ENCODE data around the gene MYD88. TPM values are rescaled to one million over a fixed set of nuclear protein-coding genes. Genes with fewer than 3 reads are reported as not detected.
A peak's percentile ranks its signal among the peaks of the same experiment; 100 is the strongest.
"Not testable (repeated sequence)": the region's sequence is repeated elsewhere in the genome, so short reads cannot be mapped to it uniquely, and the experiment has no call there.

The MYD88 gene
- polyA plus RNA-seq, 6 donors from 2014 or later: 82.4 to 136 (median 102) TPM

GRCh38 chr3:38125305-38126120 lies 12.9 kb upstream of the MYD88 start:
- Mint-ChIP-seq H3K36me3 (peaks cover 12 to 32% of the 10 kb centered on the region in 2 donors), H3K9me3 (no peaks in the 10 kb centered on the region), H3K27ac (no peak overlapping the region), H3K27me3 (no peaks in the 10 kb centered on the region), H3K4me3 (no peak overlapping the region), H3K4me1 (peaks cover 6 to 10% (median 6%) of the 10 kb centered on the region in 3 donors)
- ATAC-seq (ENCODE audit: low read depth in 2 of 2) (no peak), DNase-seq (no peak)

- ATAC-seq (ENCODE audit: low read depth in 2 of 2) (no peak), DNase-seq (no peak)
- Mint-ChIP-seq H3K4me3 (no peak overlapping the region), H3K9me3 (no peaks in the 10 kb centered on the region), H3K36me3 (peaks cover 12 to 27% of the 10 kb centered on the region in 2 donors), H3K4me1 (peaks cover 6 to 11% (median 6%) of the 10 kb centered on the region in 3 donors), H3K27me3 (no peaks in the 10 kb centered on the region), H3K27ac (no peak overlapping the region)
Measured at GRCh38 chr3:38126121-38126892, 12.2 kb upstream of the MYD88 start.

GRCh38 chr3:38127611-38128302 lies 10.7 kb upstream of the MYD88 start:
- DNase-seq: no peak
- Mint-ChIP-seq H3K4me3 (no peak overlapping the region), H3K9me3 (no peaks in the 10 kb centered on the region), H3K4me1 (peaks cover 6 to 19% (median 9%) of the 10 kb centered on the region in 3 donors), H3K27me3 (no peaks in the 10 kb centered on the region), H3K36me3 (peaks cover 12 to 27% of the 10 kb centered on the region in 2 donors), H3K27ac (no peak overlapping the region)
- ATAC-seq (ENCODE audit: low read depth in 2 of 2): no peak

GRCh38 chr3:38128303-38128655 lies 10.2 kb upstream of the MYD88 start:
- no peak overlapping the region for H3K4me3 Mint-ChIP-seq
- H3K27ac Mint-ChIP-seq: no peak overlapping the region
- ATAC-seq (ENCODE audit: low read depth in 2 of 2) (no peak), DNase-seq (no peak)
- H3K9me3 Mint-ChIP-seq: no peaks in the 10 kb centered on the region
- no peaks in the 10 kb centered on the region for H3K27me3 Mint-ChIP-seq
- H3K36me3 Mint-ChIP-seq: peaks cover 7 to 27% of the 10 kb centered on the region in 2 donors
- peaks cover 10 to 24% (median 12%) of the 10 kb centered on the region in 3 donors for H3K4me1 Mint-ChIP-seq

- peaks cover 7 to 27% of the 10 kb centered on the region in 2 donors for H3K36me3 Mint-ChIP-seq
- no peaks in the 10 kb centered on the region for H3K9me3 Mint-ChIP-seq
- peaks cover 10 to 28% (median 13%) of the 10 kb centered on the region in 3 donors for H3K4me1 Mint-ChIP-seq
- H3K4me3 Mint-ChIP-seq: no peak overlapping the region
- ATAC-seq (ENCODE audit: low read depth in 2 of 2) (no peak), DNase-seq (no peak)
- H3K27me3 Mint-ChIP-seq: no peaks in the 10 kb centered on the region
- H3K27ac Mint-ChIP-seq: peak overlapping the region in 3 of 6 donors; percentile 28 to 50 (median 49)
Measured at GRCh38 chr3:38129058-38129457, 9.4 kb upstream of the MYD88 start.

- Mint-ChIP-seq H3K4me1 (peaks cover 19 to 42% (median 24%) of the 10 kb centered on the region in 3 donors), H3K27me3 (no peaks in the 10 kb centered on the region), H3K9me3 (no peaks in the 10 kb centered on the region), H3K36me3 (peaks cover 5 to 15% of the 10 kb centered on the region in 2 donors), H3K27ac (peak overlapping the region in 1 of 6 donors; percentile 63), H3K4me3 (peak overlapping the region in 1 of 8 donors; percentile 56)
- ATAC-seq (ENCODE audit: low read depth in 2 of 2): no peak
- no peak for DNase-seq
Measured at GRCh38 chr3:38130631-38131065, 7.8 kb upstream of the MYD88 start.

- Mint-ChIP-seq H3K27ac (peak overlapping the region in 1 of 6 donors; percentile 36), H3K4me3 (no peak overlapping the region), H3K4me1 (peaks cover 26 to 48% (median 30%) of the 10 kb centered on the region in 3 donors), H3K36me3 (peaks cover 5 to 11% of the 10 kb centered on the region in 2 donors), H3K27me3 (no peaks in the 10 kb centered on the region), H3K9me3 (no peaks in the 10 kb centered on the region)
- ATAC-seq (ENCODE audit: low read depth in 2 of 2) (peak in 1 of 2 donors; percentile 26), DNase-seq (no peak)
Measured at GRCh38 chr3:38131621-38132369, 6.7 kb upstream of the MYD88 start.

GRCh38 chr3:38133209-38133556 lies 5.3 kb upstream of the MYD88 start:
- Mint-ChIP-seq H3K27me3 (no peaks in the 10 kb centered on the region), H3K4me1 (peaks cover 33 to 61% (median 36%) of the 10 kb centered on the region in 3 donors), H3K9me3 (no peaks in the 10 kb centered on the region), H3K36me3 (peaks cover 5 to 11% of the 10 kb centered on the region in 2 donors), H3K27ac (peak overlapping the region in 1 of 6 donors; percentile 18), H3K4me3 (no peak overlapping the region)
- no peak for ATAC-seq (ENCODE audit: low read depth in 2 of 2)
- DNase-seq: no peak

- H3K4me1 Mint-ChIP-seq: peaks cover 36 to 63% (median 41%) of the 10 kb centered on the region in 3 donors
- ATAC-seq (ENCODE audit: low read depth in 2 of 2) (no peak), DNase-seq (no peak)
- no peaks in the 10 kb centered on the region for H3K27me3 Mint-ChIP-seq
- H3K9me3 Mint-ChIP-seq: no peaks in the 10 kb centered on the region
- H3K27ac Mint-ChIP-seq: peak overlapping the region in 1 of 6 donors; percentile 53
- peaks cover 5 to 11% of the 10 kb centered on the region in 2 donors for H3K36me3 Mint-ChIP-seq
- peak overlapping the region in 2 of 8 donors; percentile 31 to 78 for H3K4me3 Mint-ChIP-seq
Measured at GRCh38 chr3:38133557-38134405, 4.7 kb upstream of the MYD88 start.

GRCh38 chr3:38134517-38135143 lies 3.8 kb upstream of the MYD88 start:
- peak overlapping the region in 3 of 6 donors; percentile 22 to 89 (median 53) for H3K27ac Mint-ChIP-seq
- DNase-seq; H3K36me3 Mint-ChIP-seq; H3K9me3 Mint-ChIP-seq; H3K27me3 Mint-ChIP-seq; ATAC-seq (ENCODE audit: low read depth in 2 of 2): not testable (repeated sequence)
- peaks cover 40 to 69% (median 50%) of the 10 kb centered on the region in 3 donors for H3K4me1 Mint-ChIP-seq
- peak overlapping the region; percentile 29 to 99 (median 92) for H3K4me3 Mint-ChIP-seq

GRCh38 chr3:38135621-38136277 lies 2.7 kb upstream of the MYD88 start:
- Mint-ChIP-seq H3K4me3 (peak overlapping the region; percentile 86 to 99 (median 94)), H3K27ac (peak overlapping the region; percentile 78 to 98 (median 89)), H3K4me1 (peaks cover 51 to 73% (median 61%) of the 10 kb centered on the region in 3 donors)
- not testable (repeated sequence) for H3K9me3 Mint-ChIP-seq; ATAC-seq (ENCODE audit: low read depth in 2 of 2); H3K27me3 Mint-ChIP-seq; DNase-seq; H3K36me3 Mint-ChIP-seq

Measured in naive B cell (primary cell).